ENCODE results near the gene PP2D1.
"Not testable (repeated sequence)": the region's sequence is repeated elsewhere in the genome, so short reads cannot be mapped to it uniquely, and the experiment has no call there.

Gene PP2D1, protein sequence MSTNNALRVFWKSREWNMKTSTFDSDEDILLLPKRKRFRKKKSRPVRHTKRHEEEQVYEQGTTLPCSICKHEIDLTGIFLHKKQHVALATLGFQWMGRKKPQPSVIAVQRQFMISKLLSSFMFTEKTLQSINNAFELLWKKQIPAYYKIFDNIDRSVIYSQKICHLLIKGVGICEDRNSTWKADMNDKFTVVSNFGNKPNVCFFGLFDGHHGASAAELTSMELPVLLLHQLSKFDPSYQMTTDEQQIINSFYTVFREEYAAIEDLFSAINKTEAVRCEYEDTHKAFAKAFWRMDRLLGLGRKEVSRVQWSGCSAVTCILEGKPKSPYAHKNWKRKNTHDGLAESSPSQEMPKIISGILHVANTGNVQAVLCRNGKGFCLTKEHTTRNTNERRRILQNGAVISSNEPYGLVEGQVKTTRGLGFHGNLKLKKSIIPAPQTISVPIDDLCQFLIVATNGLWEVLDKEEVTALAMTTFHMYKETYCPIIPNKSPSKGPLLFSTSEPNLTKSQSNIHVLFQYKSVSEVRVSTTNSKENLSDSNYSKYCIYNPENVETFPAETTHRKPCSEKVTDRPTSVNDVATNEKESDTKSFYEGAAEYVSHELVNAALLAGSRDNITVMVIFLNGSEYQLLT

DNA sequence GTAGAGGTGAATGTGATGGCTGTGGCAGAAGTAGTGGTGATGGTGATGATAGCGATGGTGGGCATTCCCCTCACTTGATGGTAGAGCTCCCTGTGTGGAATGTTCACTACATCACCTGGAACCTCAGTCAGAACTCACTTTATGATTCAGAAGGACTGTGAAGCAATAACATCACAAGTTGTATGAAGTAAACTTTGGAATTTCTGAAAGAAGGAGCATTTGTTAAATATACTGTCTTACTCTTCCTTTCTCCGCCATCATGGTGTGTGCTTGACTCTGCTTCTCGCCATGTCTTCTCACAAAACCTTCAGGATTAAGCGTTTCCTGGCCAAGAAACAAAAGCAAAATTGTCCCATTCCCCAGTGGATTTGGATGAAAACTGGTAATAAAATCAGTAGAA, at the start of gene PP2D1:
PP2D1 (minus strand) TSS at position 101 of the 400 bp plus-strand sequence. CDS start 192 bp downstream, outside the sequence.
- no peak for DNase-seq

GRCh38 chr3:20060974-20061685, 49.1 kb upstream of the PP2D1 start:
- peak; percentile 73 to 94 (median 91) for DNase-seq

- no peak for DNase-seq
Observed at GRCh38 chr3:20059929-20060328, 47.9 kb upstream of the PP2D1 start.

DNA sequence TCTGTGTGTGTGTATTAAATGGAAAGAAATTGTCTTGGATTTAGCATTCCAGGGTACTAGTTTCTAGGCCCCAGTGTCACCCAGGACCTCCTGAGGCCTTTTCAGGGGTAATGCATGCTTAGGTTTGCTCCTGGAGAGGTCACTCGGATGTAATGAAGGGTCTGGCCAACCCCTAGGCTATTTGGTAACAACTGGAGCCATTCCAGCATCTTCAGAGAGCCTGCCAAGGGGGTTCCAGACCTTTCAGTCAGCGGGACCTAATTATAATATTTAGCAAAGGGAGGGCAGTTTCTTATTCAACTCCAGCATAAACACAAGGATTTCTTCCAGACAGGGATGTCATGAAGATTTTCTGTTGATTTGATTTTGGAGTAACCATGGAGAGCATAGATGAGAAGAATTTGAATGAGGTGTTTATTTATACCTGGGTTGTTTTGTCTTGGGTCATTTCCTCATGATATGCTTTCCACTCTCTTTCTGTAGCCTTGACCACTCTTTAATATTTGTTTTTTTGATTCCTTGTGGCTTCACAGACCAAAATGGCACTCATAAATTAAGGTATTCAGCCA, 45.6 kb upstream of the PP2D1 start:
- no peak for DNase-seq

DNA sequence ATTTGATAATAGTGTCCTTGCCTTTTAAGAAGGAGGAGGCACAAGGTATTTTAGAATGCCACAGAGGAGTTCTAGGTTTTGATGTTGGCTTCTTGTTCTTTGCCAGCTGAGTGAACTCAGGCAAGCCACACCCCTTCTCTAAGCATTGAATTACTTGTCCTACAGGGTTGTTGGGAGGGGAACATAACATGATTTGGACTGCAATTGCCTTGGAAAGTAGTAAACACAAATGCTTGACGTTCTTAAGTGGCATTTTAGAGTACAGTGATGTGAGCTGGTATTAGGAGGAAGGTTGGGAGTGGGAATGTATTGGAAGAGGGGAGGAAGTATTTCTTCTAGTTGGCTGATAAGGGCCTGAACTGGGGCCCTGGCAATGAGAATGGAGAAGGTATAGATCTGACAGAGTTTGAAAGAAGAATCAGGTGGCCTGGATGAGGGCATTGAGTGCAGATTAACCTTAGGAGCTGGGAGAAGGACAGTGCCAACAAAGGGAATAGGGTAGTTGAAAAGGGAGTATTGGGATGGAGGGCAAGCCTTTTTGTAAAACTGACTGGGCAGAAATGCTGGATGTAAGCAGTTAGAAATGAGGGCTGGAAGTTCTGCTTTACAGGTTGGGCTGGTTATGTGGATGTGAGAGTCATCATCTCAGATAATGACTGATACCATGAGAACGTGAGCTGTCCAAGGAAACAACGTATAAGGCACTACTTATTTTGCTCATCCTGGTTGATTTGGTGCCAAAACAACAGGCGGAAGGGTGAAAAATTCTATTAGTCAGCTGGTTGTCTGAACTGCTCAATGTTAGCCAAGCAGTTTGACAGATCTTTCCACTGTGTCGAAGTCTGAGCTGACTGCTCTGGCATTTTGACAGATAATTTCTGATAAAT, 44.9 kb upstream of the PP2D1 start:
- peak; percentile 53 to 78 (median 67) for DNase-seq

GRCh38 chr3:20055842-20056241, 43.8 kb upstream of the PP2D1 start:
- DNase-seq: no peak

DNA sequence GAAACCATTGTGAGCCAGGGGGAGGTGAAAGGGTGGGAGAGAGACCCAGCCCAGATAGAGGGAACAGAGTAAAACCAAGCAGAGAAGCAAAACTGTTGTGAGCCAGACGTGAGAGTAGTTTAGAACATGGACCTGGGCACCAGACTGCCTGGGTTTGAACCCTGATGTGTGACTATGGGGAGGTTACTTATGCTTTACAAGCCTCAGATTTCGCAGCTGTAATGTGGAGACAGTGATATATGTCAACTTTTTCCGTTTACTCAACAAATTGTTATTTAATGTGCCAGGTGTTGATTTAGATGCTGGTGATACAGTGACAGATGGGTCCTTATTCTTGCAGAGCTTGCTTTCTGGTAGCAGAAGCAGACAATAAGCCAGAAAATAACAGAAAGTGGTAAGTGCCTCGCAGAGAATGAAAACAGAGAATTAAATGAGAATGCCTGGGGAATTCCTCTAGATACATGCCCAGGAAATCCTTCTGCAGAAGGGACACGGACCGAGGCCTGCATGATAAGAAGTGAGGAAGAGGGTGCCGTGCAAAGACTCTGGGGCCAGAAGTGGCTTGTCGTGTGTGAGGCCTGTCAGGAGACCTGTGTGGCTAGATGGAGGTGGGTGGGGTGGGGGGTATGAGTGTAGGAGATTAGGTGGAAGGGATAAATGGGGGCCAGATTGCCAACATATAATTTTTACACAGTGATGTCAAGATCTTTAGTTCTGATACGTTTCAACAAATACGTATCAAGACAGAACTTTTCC, 43.1 kb upstream of the PP2D1 start:
- DNase-seq: peak in 1 of 3 donors; percentile 27

DNA sequence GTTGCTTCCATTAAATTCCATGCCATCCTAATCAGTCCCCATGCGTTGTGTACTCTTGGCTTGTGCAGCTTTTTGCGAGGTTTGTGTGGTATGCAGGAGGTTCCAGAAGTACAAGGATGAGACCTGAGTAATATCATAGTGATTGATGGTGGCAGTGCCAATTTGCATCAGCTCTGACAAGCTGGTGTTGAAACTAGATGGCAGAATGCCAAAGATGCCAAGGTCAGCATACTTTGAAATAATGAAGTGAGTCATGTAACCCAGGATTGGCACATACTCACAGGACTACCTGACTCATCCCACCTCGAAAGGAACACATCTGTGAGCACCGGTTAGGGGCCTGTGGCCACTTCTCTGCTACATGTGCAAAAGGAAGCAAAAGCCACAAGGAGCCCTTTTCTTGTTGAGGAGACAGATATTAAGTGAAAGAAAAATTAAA, 42.5 kb upstream of the PP2D1 start:
- peak; percentile 78 to 87 (median 80) for DNase-seq

- no peak for DNase-seq
Observed at GRCh38 chr3:20052851-20053250, 40.8 kb upstream of the PP2D1 start.

DNA sequence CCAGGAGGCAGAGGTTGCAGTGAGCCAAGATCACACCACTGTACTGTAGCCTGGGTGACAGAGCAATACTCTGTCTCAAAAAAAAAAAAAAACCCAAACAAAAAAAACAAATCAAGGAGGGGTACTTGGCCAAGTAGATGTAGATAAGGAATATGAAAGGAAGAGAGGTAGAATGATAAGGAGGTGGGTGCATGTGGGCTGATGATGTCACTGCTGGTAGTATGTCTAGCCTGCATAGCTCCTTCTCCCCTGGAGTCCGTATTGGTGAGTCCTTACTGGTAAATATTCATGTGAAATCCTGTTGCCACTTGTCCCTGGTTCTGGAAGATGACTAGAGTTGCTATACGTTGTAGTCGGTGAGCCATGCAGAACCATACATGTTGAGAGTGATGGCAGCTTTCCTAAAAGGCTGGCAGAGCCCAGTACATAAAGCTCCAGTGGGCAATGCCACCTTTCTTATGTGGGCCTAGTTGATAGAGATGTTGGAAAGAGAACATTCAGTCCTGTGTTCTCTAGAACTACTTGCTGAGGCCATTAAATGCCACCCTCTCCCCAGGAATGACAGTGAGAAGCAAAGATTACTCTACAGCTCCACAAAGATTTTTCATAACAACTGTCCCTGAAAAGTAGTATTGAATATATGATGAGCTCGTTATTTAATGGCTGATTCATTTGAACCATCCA, 39.2 kb upstream of the PP2D1 start:
- no peak for DNase-seq

DNA sequence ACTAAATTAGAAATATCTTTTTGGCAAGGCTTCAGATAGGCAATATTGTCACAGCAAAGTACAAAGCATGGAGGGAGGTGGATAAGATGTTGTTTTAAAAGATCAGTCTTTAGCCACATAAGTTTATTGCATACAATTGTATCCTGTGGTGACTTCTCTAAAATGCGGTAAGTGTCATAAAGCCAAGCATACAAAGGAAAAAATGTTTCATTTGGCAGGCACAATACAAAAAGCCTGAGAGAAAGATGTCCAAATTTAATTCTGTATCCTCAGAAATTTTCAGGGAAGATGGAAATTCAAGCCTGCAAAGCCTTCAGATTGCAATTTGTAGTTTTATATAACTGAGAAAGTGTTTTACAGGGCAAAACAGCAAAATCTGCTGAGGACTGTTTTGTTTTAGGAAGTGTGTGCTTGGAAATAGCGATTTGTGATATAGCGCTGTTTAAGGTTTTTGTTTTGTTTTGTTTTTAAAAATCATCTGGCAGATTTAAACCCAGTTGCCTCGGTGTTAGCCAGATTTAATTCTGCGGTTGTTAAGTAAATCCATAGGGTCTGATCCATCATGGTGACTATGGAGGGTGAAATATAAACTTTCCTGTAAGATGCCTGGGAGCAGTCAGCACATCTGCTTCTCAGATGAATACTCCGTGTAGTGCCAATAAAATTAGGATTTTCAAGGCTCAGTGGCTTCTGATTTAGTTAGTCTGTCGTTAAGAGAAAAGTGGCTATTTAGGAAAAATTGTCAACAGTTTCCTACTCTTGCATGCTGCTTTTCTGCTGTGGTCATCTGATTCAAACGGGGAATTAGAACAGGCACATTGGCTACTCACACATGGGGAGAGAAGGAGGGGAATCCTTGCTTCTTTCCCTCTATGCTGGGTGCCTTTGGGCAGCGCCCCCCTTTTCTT, 36.2 kb upstream of the PP2D1 start:
- DNase-seq: no peak

DNA sequence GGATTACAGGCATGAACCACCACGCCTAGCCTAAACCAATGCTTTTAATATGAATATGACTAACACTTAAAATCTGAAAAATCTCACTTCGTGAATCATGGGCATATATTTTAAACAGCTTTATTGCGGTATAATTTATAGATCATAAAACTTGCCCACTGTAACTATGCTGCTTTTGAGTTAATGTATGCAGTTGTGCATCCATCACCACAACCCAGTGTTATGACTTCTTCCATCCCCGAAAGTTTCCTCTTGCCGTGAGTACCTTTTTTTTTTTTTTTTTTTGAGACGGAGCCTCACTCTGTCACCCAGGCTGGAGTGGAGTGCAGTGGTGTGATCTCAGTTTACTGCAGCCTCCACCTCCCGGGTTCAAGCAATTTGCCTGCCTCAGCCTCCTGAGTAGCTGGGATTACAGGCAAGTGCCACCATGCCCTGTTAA, 35.3 kb upstream of the PP2D1 start:
- DNase-seq: no peak

GRCh38 chr3:20046556-20046955, 34.5 kb upstream of the PP2D1 start:
- no peak for DNase-seq

DNA sequence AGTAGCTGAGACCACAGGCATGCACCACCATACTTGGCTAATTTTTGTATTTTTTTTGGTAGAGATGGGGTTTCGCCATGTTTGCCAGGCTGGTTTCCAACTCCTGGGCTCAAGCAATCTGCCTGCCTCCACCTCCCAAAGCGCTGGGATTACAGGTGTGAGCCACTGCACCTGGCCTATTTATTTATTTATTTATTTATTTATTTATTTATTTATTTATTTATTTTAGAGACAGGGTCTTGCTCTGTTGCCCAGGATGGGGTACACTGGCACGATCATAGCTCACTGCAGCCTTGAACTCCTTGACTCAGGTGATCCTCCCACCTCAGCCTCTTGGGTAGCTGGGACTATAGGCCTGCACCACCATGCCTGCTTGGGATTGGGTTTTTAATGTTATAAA, 33.1 kb upstream of the PP2D1 start:
- not testable (repeated sequence) for DNase-seq

- peak in 1 of 3 donors; percentile 32 for DNase-seq
Observed at GRCh38 chr3:20043825-20044224, 31.8 kb upstream of the PP2D1 start.

GRCh38 chr3:20043396-20043795, 31.3 kb upstream of the PP2D1 start:
- peak; percentile 53 to 82 (median 79) for DNase-seq

- no peak for DNase-seq
Observed at GRCh38 chr3:20042331-20042730, 30.3 kb upstream of the PP2D1 start.

DNA sequence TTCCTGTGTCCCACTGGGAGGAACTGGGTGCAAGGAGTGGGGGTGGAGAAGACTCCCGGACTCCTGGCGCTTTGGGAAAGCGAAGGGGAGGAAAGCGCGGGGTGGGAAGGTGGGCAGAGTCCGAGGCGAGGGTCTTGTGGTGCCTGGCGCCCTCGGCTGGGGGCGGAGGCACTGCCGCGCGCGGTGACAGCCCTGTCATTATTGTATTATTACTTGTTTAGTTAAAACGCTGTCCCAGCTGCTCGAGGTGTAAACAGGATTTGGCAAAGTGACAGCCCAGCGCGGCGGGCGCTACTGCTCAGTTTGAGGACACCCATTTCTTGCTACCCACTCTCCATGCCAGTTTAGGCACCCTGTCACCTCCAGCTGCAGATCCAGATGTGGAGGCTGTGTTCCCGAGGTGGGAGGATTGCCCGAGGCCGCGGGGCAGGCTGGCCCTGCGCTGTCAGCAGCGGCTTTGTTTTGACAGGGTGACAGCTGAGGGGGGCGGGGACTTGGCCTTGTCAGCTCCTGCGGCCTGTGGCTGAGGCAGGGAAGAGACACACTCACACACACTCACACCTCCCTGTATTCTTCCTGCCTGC, 29.2 kb upstream of the PP2D1 start:
- peak; percentile 78 to 90 (median 83) for DNase-seq

DNA sequence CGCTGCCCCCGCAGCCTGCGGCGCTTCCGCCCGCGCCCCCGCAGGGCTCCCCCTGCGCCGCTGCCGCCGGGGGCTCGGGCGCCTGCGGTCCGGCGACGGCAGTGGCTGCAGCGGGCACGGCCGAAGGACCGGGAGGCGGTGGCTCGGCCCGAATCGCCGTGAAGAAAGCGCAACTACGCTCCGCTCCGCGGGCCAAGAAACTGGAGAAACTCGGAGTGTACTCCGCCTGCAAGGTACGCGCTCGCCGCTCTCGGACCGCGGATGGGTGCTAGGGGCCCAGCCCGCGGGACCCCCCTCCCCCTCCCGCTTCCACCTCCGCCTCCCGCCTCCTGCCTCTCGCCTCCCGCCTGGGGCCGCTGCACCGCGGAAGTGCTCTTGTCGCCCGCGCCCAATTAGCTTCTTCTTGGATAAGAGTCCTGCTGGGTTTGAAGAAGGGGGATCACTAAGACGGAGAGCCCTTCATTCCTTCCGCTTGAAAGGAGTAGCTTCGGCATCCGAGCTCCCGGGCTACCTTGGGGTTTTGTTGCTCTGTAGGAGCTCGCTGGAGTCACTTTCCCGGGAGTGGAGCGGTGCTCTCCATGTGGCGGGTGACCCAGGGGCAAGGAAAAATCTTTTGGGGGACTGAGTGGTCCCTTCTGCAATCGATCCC, 28.6 kb upstream of the PP2D1 start:
- peak; percentile 77 to 86 (median 77) for DNase-seq
